ENCODE results near the gene PAOX.
A peak's percentile ranks its signal among the peaks of the same experiment; 100 is the strongest.

The PAOX gene

GRCh38 chr10:133388973-133389818 is 10.1 kb downstream of the PAOX start:
- Histone ChIP-seq H2AFZ (ENCODE audit: low read depth, low read length, severe bottlenecking) (peak overlapping the region; percentile 44), H3F3A (ENCODE audit: insufficient read depth) (peaks cover 22% of the 10 kb centered on the region), H3K9me3 (ENCODE audit: insufficient read depth, low read length) (no peaks in the 10 kb centered on the region), H3K36me3 (ENCODE audit: low read length) (no peaks in the 10 kb centered on the region), H3K27ac (ENCODE audit: low read depth, low read length) (peak overlapping the region; percentile 93), H3K79me2 (ENCODE audit: insufficient read depth, low read length) (peaks cover under 1% of the 10 kb centered on the region; the same call in 1 of the 2 replicates), H3K9ac (ENCODE audit: low read length) (peak overlapping the region; percentile 61), H4K20me1 (ENCODE audit: low read depth, low read length) (no peaks in the 10 kb centered on the region), H3K27me3 (ENCODE audit: low read length) (no peaks in the 10 kb centered on the region), H3K4me3 (ENCODE audit: insufficient read depth, low read length, poor library complexity, severe bottlenecking) (peak overlapping the region; percentile 60), H3K9me2 (replicated peaks; ENCODE audit: insufficient read depth, low read length) (no peaks in the 10 kb centered on the region), H3K4me2 (ENCODE audit: low read depth, low read length, poor library complexity, severe bottlenecking) (peak overlapping the region; percentile 92)
- TF ChIP-seq CTCF (IDR thresholded peaks at IDR 0.05; ENCODE audit: insufficient read depth, low read length, poor library complexity, severe bottlenecking): no peak
- no peak for TF ChIP-seq EZH2phosphoT487 (conservative IDR thresholded peaks at IDR 0.05; ENCODE audit: low read length)

GRCh38 chr10:133390597-133391248 is 11.7 kb downstream of the PAOX start:
- Histone ChIP-seq H2AFZ (ENCODE audit: low read depth, low read length, severe bottlenecking) (no peak overlapping the region), H3K4me3 (ENCODE audit: insufficient read depth, low read length, poor library complexity, severe bottlenecking) (no peak overlapping the region), H3K9ac (ENCODE audit: low read length) (no peak overlapping the region), H3F3A (ENCODE audit: insufficient read depth) (peaks cover 22% of the 10 kb centered on the region), H3K79me2 (ENCODE audit: insufficient read depth, low read length) (peaks cover 15% of the 10 kb centered on the region), H3K4me2 (ENCODE audit: low read depth, low read length, poor library complexity, severe bottlenecking) (peak overlapping the region; percentile 92), H4K20me1 (ENCODE audit: low read depth, low read length) (no peaks in the 10 kb centered on the region), H3K9me2 (replicated peaks; ENCODE audit: insufficient read depth, low read length) (no peaks in the 10 kb centered on the region), H3K27ac (ENCODE audit: low read depth, low read length) (peak overlapping the region; percentile 93; the same call in 1 of the 2 replicates), H3K27me3 (ENCODE audit: low read length) (no peaks in the 10 kb centered on the region), H3K36me3 (ENCODE audit: low read length) (no peaks in the 10 kb centered on the region), H3K9me3 (ENCODE audit: insufficient read depth, low read length) (no peaks in the 10 kb centered on the region)
- TF ChIP-seq CTCF (IDR thresholded peaks at IDR 0.05; ENCODE audit: insufficient read depth, low read length, poor library complexity, severe bottlenecking): no peak

GRCh38 chr10:133391249-133391635 is 12.2 kb downstream of the PAOX start:
- no peak overlapping the region for H3K9ac ChIP-seq (ENCODE audit: low read length)
- peaks cover 20% of the 10 kb centered on the region for H3K79me2 ChIP-seq (ENCODE audit: insufficient read depth, low read length)
- H3K9me3 ChIP-seq (ENCODE audit: insufficient read depth, low read length): no peaks in the 10 kb centered on the region
- no peak for TF ChIP-seq EZH2phosphoT487 (conservative IDR thresholded peaks at IDR 0.05; ENCODE audit: low read length)
- TF ChIP-seq CTCF (IDR thresholded peaks at IDR 0.05; ENCODE audit: insufficient read depth, low read length, poor library complexity, severe bottlenecking): no peak
- H3K27me3 ChIP-seq (ENCODE audit: low read length): no peaks in the 10 kb centered on the region
- H3F3A ChIP-seq (ENCODE audit: insufficient read depth): peaks cover 22% of the 10 kb centered on the region
- no peak overlapping the region for H2AFZ ChIP-seq (ENCODE audit: low read depth, low read length, severe bottlenecking)
- H3K4me3 ChIP-seq (ENCODE audit: insufficient read depth, low read length, poor library complexity, severe bottlenecking): no peak overlapping the region
- no peak overlapping the region for H3K27ac ChIP-seq (ENCODE audit: low read depth, low read length)
- no peaks in the 10 kb centered on the region for H3K9me2 ChIP-seq (replicated peaks; ENCODE audit: insufficient read depth, low read length)
- no peaks in the 10 kb centered on the region for H3K36me3 ChIP-seq (ENCODE audit: low read length)
- H4K20me1 ChIP-seq (ENCODE audit: low read depth, low read length): no peaks in the 10 kb centered on the region
- no peak overlapping the region for H3K4me2 ChIP-seq (ENCODE audit: low read depth, low read length, poor library complexity, severe bottlenecking)
